Central memory CD8-positive, alpha-beta T cell (primary cell): ENCODE results near the gene KNTC1.
"Not testable (repeated sequence)": the region's sequence is repeated elsewhere in the genome, so short reads cannot be mapped to it uniquely, and the experiment has no call there.

Experiments
- ATAC-seq: fragments of 150-1000 bp; cut with Tn5 transposase; replicated peaks from 2 replicates; pipeline ENCODE4 v1.10.0; 2022; ENCODE audit warnings: mild to moderate bottlenecking, moderate FRiP score, moderate number of reproducible peaks; ENCODE audit not compliant: poor library complexity, severe bottlenecking; ENCODE audit errors: extremely low read depth
- DNase-seq, 2 donors: peaks; one replicate each; pipeline ENCODE4 v3.0.0; 2021; ENCODE audit warnings: low spot score in 2 of 2
- H3K27ac Mint-ChIP-seq: one replicate; pipeline ENCODE4 v1.8.0; 2022; ENCODE audit warnings: low read depth, mild to moderate bottlenecking, moderate library complexity, mixed read lengths
- H3K27me3 Mint-ChIP-seq: one replicate; pipeline ENCODE4 v1.8.0; 2022; ENCODE audit warnings: mixed read lengths
- H3K36me3 Mint-ChIP-seq: one replicate; pipeline ENCODE4 v1.8.0; 2022; ENCODE audit warnings: mild to moderate bottlenecking, moderate library complexity, mixed read lengths; ENCODE audit not compliant: insufficient read depth
- H3K4me1 Mint-ChIP-seq: one replicate; pipeline ENCODE4 v1.8.0; 2022; ENCODE audit warnings: mixed read lengths
- H3K4me3 Mint-ChIP-seq: one replicate; pipeline ENCODE4 v1.8.0; 2022; ENCODE audit warnings: mild to moderate bottlenecking, moderate library complexity, mixed read lengths
- H3K9me3 Mint-ChIP-seq: one replicate; pipeline ENCODE4 v1.8.0; 2022; ENCODE audit warnings: mixed read lengths

The KNTC1 gene

DNA sequence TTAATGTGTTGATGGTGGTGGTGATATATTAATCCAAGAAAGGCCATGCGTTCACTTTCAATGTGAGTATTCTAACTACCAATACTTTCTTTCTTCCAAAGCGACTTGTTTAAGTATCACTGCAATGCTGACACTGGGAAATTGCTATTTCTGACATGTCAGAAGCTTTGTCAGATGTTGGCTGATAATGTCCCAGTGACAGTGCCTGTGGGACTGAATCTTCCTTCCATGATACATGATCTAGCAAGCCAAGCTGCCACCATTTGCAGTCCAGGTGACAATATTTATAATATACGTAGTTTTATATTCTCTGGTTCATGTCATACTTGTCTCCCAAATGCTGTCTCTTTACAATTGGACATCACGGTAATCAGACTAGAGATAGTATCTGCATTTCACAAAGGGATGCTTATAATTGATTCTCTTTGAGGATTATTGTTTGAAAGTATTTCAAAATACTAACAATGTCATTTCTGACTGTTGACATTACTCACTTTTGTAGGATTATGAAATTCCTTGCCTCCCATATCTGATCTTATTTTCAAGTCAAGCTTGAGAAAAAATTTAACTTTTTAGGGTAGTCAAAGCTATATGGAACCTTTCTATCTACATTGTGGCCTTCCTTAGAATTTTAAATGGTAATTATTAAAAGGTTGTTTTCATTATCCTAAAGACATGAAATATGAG, 57.3 kb downstream of the KNTC1 start:
- Mint-ChIP-seq H3K27ac (no peak overlapping the region), H3K4me1 (no peaks in the 10 kb centered on the region), H3K27me3 (no peaks in the 10 kb centered on the region), H3K4me3 (no peak overlapping the region), H3K36me3 (peaks cover 4% of the 10 kb centered on the region), H3K9me3 (no peaks in the 10 kb centered on the region)
- ATAC-seq: no peak
- no peak for DNase-seq

DNA sequence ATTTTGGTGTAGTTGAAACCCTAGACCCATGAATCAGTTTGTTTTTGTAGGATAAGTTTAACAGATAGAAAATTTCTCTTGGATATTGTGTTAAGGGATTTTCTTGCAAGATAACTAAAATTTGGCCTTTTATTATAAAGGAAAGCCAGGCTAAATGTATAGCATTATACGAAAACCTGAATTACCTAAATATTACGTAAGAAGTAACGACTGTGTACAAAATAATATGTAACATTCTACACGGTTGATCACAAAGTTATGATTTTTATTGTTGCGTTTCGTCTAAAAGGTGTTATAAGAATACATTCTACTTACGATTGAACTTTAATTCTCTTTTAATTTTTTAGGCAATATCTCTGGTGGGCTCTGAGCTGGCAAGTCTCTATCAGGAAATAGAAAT, 63.9 kb downstream of the KNTC1 start:
- ATAC-seq: no peak
- Mint-ChIP-seq H3K9me3 (no peaks in the 10 kb centered on the region), H3K36me3 (peaks cover 5% of the 10 kb centered on the region)

DNA sequence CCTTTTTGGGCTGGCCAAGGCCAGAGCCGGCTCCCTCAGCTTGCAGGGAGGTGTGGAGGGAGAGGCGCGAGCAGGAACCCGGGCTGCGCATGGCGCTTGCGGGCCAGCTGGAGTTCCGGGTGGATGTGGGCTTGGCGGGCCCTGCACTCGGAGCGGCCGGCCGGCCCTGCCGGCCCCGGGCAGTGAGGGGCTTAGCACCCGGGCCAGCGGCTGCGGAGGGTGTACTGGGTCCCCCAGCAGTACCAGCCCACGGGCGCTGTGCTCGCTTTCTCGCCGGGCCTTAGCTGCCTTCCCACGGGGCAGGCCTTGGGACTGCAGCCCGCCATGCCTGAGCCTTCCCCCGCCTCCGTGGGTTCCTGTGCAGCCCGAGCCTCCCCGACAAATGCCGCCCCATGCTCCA, 64.9 kb downstream of the KNTC1 start:
- not testable (repeated sequence) for ATAC-seq, DNase-seq, H3K36me3 Mint-ChIP-seq, H3K27me3 Mint-ChIP-seq, H3K4me3 Mint-ChIP-seq, H3K9me3 Mint-ChIP-seq, H3K4me1 Mint-ChIP-seq, H3K27ac Mint-ChIP-seq

More for the DNA sequence above, 63.9 kb downstream of the KNTC1 start:
- Mint-ChIP-seq H3K4me3 (no peak overlapping the region), H3K27ac (no peak overlapping the region), H3K27me3 (no peaks in the 10 kb centered on the region), H3K4me1 (no peaks in the 10 kb centered on the region)
- DNase-seq: no peak

DNA sequence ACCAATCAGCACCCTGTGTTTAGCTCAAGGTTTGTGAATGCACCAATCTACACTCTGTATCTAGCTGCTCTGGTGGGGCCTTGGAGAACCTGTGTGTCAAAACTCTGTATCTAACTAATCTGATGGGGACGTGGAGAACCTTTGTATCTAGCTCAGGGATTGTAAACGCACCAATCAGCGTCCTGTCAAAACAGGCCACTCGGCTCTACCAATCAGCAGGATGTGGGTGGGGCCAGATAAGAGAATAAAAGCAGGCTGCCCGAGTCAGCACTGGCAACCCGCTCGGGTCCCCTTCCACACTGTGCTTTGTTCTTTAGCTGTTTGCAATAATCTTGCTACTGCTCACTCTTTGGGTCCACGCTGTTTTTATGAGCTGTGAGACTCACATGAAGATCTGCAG, 65.5 kb downstream of the KNTC1 start:
- H3K9me3 Mint-ChIP-seq, H3K4me3 Mint-ChIP-seq, H3K27me3 Mint-ChIP-seq, H3K27ac Mint-ChIP-seq, H3K4me1 Mint-ChIP-seq, DNase-seq, H3K36me3 Mint-ChIP-seq, ATAC-seq: not testable (repeated sequence)

DNA sequence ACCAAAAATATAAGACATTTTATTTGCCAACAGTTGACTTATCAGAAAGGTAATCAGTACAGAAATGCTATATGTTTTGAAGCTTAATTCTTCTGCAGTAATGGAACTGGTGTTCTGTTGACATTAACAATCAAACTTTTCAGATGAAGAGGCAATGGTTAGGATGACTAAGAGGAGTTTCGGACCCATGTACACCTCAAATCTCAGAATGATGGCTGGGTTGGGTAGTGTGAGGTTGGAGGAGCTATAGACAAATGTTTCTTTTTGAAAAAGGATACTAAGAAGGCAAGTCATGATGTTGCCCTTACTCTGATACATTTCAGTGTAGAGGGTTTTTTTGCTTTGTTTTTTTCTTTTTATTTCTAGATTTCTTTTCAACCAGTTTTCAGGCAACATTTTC, 66.9 kb downstream of the KNTC1 start:
- no peak for ATAC-seq
- H3K27ac Mint-ChIP-seq: no peak overlapping the region

DNA sequence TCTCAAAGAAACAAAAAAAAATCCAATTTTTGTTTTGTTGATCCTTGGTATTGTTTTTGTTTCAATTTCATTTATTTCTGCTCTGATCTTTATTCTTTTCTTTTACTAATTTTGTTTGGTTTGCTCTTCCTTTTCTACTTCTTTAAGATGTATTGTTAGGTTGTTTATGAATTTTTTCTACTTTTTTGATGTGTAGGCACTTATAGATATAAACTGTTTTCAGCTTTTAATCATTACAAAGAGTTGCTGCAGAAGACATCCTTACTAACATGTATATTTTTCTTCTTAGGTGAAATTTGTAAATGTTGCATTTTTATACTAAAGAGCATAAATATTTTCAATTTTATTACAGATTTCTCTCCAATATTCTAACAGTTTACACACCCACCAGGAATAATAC, 69.8 kb downstream of the KNTC1 start:
- ATAC-seq: no peak

More for the DNA sequence above, 66.9 kb downstream of the KNTC1 start:
- Mint-ChIP-seq H3K27me3 (no peaks in the 10 kb centered on the region), H3K9me3 (no peaks in the 10 kb centered on the region), H3K4me3 (no peak overlapping the region), H3K4me1 (no peaks in the 10 kb centered on the region), H3K36me3 (peaks cover 11% of the 10 kb centered on the region)
- no peak for DNase-seq

DNA sequence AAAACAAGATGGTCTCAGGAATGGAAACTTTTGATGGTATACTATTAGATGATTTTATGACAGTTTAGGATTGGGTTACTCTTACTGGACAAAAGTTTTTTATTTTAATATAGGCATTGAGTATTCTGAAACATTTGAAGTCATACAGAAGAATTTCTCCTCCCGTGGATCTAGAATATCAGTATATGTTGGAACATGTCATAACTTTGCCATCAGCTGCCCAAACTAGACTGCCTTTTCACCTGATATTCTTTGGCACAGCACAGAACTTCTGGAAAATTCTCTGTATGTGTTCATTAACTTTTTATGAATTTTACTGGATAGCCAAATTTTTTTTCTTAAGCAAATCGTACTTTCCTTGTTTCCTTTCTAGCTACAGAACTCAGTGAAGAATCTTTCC, 75.4 kb downstream of the KNTC1 start:
- ATAC-seq: no peak
- Mint-ChIP-seq H3K4me3 (no peak overlapping the region), H3K9me3 (no peaks in the 10 kb centered on the region), H3K27ac (no peak overlapping the region), H3K27me3 (no peaks in the 10 kb centered on the region), H3K4me1 (no peaks in the 10 kb centered on the region), H3K36me3 (peaks cover 16% of the 10 kb centered on the region)
- DNase-seq: no peak

More for the DNA sequence above, 69.8 kb downstream of the KNTC1 start:
- H3K36me3 Mint-ChIP-seq: peaks cover 10% of the 10 kb centered on the region
- no peaks in the 10 kb centered on the region for H3K27me3 Mint-ChIP-seq
- DNase-seq: no peak
- H3K4me3 Mint-ChIP-seq: no peak overlapping the region
- H3K27ac Mint-ChIP-seq: peak overlapping the region; percentile 54
- H3K9me3 Mint-ChIP-seq: no peaks in the 10 kb centered on the region
- no peaks in the 10 kb centered on the region for H3K4me1 Mint-ChIP-seq

DNA sequence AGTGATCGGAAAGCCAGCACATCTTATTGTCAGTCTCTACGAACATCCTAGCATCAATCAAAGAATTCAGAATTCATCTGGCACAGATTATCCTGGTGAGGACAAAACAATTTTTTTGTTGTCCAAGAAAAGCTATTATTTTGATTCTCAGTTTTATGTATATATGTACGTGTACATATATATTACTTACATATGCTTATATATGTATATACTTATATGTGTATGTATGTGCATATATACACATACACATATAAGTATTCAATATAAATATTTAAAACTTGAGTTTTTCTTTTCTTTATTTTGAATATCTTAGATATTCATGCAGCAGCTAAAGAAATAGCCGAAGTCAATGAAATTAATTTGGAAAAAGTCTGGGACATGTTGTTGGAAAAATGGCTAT, 77.9 kb downstream of the KNTC1 start:
- Mint-ChIP-seq H3K4me3 (no peak overlapping the region), H3K36me3 (peaks cover 22% of the 10 kb centered on the region), H3K27me3 (no peaks in the 10 kb centered on the region), H3K27ac (no peak overlapping the region), H3K4me1 (no peaks in the 10 kb centered on the region), H3K9me3 (no peaks in the 10 kb centered on the region)
- DNase-seq (no peak), ATAC-seq (no peak)

DNA sequence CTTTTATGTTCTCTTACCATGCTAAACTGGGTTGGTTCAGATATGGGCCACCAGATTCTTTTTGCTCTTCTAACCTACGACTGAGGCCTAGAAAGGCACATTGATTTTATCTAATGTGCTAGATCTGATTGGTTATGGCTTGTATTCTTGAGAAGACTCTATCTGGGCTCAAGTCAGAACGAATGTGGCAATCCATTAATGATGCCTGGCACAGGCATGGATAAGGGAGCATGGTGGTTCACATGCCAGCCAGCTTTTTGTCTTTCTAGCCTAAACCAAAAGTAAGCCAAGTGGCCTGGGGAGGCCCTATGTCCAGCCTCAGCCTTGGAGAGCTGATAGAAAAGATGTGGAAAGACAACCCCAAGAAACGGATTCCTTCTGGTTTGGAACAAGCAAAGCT, 82.7 kb downstream of the KNTC1 start:
- Mint-ChIP-seq H3K9me3 (no peaks in the 10 kb centered on the region), H3K4me1 (no peaks in the 10 kb centered on the region), H3K4me3 (no peak overlapping the region), H3K36me3 (peaks cover 33% of the 10 kb centered on the region), H3K27me3 (no peaks in the 10 kb centered on the region), H3K27ac (no peak overlapping the region)
- ATAC-seq (no peak), DNase-seq (no peak)

DNA sequence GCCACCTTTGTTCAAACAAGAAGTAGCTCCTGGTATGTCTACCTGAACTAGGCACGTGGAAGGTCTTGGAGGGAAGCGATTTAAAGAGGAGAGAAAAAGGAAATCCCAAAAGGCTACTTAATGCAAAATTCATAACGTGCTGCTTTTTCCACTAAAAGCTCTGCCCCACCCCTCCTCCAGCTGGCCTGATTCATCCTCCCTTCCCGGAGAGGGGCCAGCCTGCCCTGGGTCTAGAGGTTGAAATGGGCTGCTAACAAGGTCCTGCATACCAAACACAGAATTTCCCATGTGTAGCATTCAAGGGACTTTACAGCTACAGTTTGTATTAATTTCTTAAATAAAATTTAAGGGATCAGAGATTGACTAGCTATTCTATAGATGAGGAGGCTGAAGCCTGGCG, 83.2 kb downstream of the KNTC1 start:
- no peaks in the 10 kb centered on the region for H3K9me3 Mint-ChIP-seq
- H3K4me3 Mint-ChIP-seq: no peak overlapping the region
- no peaks in the 10 kb centered on the region for H3K27me3 Mint-ChIP-seq
- H3K4me1 Mint-ChIP-seq: no peaks in the 10 kb centered on the region
- peaks cover 34% of the 10 kb centered on the region for H3K36me3 Mint-ChIP-seq
- ATAC-seq (no peak), DNase-seq (no peak)
- H3K27ac Mint-ChIP-seq: no peak overlapping the region

DNA sequence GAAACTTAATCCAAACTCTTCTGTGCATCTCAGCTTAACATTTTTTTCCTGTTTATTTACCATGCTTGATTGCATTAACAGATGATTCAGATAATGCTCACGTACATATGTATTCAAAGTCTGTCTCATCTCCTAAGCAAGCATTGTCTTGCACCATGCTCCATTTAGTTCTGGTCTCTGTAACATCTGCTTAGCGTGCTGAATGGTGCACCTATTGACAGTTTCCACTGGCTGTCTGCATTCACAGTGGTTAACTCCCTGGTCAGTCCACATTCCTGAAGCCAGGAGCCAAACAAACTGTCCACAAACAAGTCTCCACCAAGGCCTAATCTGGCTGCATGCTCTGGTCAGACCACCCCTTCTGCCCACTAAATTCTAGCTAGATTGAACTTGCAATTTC, 83.9 kb downstream of the KNTC1 start:
- ATAC-seq (no peak), DNase-seq (no peak)
- Mint-ChIP-seq H3K4me1 (no peaks in the 10 kb centered on the region), H3K4me3 (no peak overlapping the region), H3K36me3 (peaks cover 33% of the 10 kb centered on the region), H3K9me3 (no peaks in the 10 kb centered on the region), H3K27ac (no peak overlapping the region), H3K27me3 (no peaks in the 10 kb centered on the region)

DNA sequence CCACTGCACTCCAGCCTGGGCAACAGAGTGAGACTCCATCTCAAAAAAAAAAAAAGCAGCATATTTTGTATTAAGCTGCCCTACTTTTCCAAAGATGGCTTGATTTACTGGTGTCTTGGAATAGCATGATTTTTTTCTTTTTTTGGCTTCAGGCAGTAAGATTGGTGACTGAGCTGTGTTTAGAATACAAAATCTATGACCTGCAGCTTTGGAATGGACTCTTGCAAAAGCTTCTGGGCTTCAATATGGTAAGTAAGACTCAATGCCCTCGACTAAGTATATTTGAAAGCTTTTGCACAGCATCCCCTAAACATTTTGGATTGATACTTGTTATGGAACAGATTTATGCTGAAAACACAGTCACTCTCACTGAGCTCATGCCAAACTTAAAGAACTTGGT, 87.8 kb downstream of the KNTC1 start:
- peaks cover 32% of the 10 kb centered on the region for H3K36me3 Mint-ChIP-seq
- H3K4me1 Mint-ChIP-seq: no peaks in the 10 kb centered on the region
- H3K27me3 Mint-ChIP-seq: no peaks in the 10 kb centered on the region
- no peak overlapping the region for H3K27ac Mint-ChIP-seq
- H3K4me3 Mint-ChIP-seq: no peak overlapping the region
- DNase-seq (no peak), ATAC-seq (no peak)
- H3K9me3 Mint-ChIP-seq: no peaks in the 10 kb centered on the region

DNA sequence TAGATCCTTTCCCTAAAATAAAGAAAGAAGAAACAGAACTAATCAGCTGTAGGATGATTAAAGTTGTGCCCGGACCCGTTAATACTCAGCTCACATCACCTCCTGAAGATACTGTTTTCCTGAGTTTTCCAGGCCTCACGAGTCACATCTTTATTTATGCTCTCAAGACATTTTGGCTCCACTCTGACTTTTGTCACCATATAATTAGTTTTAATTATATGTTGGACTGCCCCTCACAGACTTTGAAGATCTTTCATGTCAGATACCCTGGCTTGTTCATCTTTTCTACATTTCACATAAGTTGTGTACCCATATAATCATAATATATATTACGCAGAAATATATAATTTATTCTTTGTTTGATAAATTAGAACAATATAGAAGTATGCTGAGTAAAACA, 88.7 kb downstream of the KNTC1 start:
- Mint-ChIP-seq H3K4me1 (no peaks in the 10 kb centered on the region), H3K27ac (no peak overlapping the region), H3K9me3 (no peaks in the 10 kb centered on the region), H3K27me3 (no peaks in the 10 kb centered on the region), H3K36me3 (peaks cover 35% of the 10 kb centered on the region), H3K4me3 (no peak overlapping the region)
- DNase-seq: no peak
- no peak for ATAC-seq
